Measurements from ENCODE around the gene POLR1A.

- TF ChIP-seq CTCF (IDR thresholded peaks at IDR 0.05) (no peak), POLR2A (IDR thresholded peaks at IDR 0.05) (no peak)
These were observed 134.3 kb downstream of the POLR1A start for GRCh38 chr2:85971366-85971765.
